ENCODE measurements around the gene PTPRD.

GRCh38 chr9:9951556-9952160 is 661.1 kb downstream of the PTPRD start:
- no peak for TF ChIP-seq EZH2 (IDR thresholded peaks at IDR 0.05; ENCODE audit: borderline replicate concordance, low read length)
- TF ChIP-seq CTCF (conservative IDR thresholded peaks at IDR 0.05 in 1 of 2, IDR thresholded peaks at IDR 0.05 in 1 of 2; ENCODE audit: extremely low read depth in 1 of 2, insufficient read depth in 1 of 2, low read depth in 1 of 2, low read length in 2 of 2), result no peak
